Measurements from ENCODE around the gene KAZN.

GRCh38 chr1:14635421-14635820, 36.9 kb downstream of the KAZN start:
- no peak for TF ChIP-seq CTCF (IDR thresholded peaks at IDR 0.05; ENCODE audit: low read length)
- TF ChIP-seq EZH2 (IDR thresholded peaks at IDR 0.05; ENCODE audit: borderline replicate concordance, low read length): no peak
